WTC11 (cell line): ENCODE measurements around the gene CASP8.

Source experiments
- CTCF ChIP-seq: fragments of 200-600 bp; IDR thresholded peaks from 2 replicates; pipeline ENCODE4 v1.8.0; 2022; ENCODE audit warnings: antibody characterized with exemption
- IRF2 ChIP-seq: sonication (generic); formaldehyde crosslinking; IDR thresholded peaks from 2 replicates; pipeline ENCODE4 v1.8.0; 2022; ENCODE audit warnings: low read depth, missing genetic modification reagents, borderline replicate concordance
- NR2C2 ChIP-seq: sonication (generic); formaldehyde crosslinking; IDR thresholded peaks from 2 replicates; pipeline ENCODE4 v1.8.0; 2022; ENCODE audit warnings: mild to moderate bottlenecking, missing genetic modification reagents
- STAT6 ChIP-seq: sonication (generic); formaldehyde crosslinking; conservative IDR thresholded peaks from 2 replicates; pipeline ENCODE4 v1.8.1; 2023; ENCODE audit warnings: mild to moderate bottlenecking, low read depth, missing genetic modification reagents, moderate library complexity
- TCF7 ChIP-seq: sonication (generic); formaldehyde crosslinking; IDR thresholded peaks from 2 replicates; pipeline ENCODE4 v1.8.0; 2022; ENCODE audit warnings: mild to moderate bottlenecking, low read depth, missing genetic modification reagents, moderate library complexity
- USF1 ChIP-seq: sonication (generic); formaldehyde crosslinking; IDR thresholded peaks from 2 replicates; pipeline ENCODE4 v1.8.0; 2022; ENCODE audit warnings: mild to moderate bottlenecking, missing genetic modification reagents
- ZNF232 ChIP-seq: sonication (generic); formaldehyde crosslinking; IDR thresholded peaks from 2 replicates; pipeline ENCODE4 v1.8.0; 2022; ENCODE audit warnings: mild to moderate bottlenecking, missing genetic modification reagents

- TF ChIP-seq ZNF232 (CRISPR knock-in tag): no peak
- TF ChIP-seq IRF2 (CRISPR knock-in tag): no peak
- no peak for TF ChIP-seq NR2C2 (CRISPR knock-in tag)
- TF ChIP-seq CTCF: no peak
- no peak for TF ChIP-seq TCF7 (CRISPR knock-in tag)
- no peak for TF ChIP-seq STAT6
- TF ChIP-seq USF1 (CRISPR knock-in tag): no peak
These were observed 59.9 kb downstream of the CASP8 start for GRCh38 chr2:201320257-201320656.
